Naive thymus-derived CD4-positive, alpha-beta T cell (primary cell): ENCODE data around the gene RTP2. TPM values are rescaled to one million over a fixed set of nuclear protein-coding genes. Genes with fewer than 3 reads are reported as not detected.

ENCODE experiments used
- ATAC-seq: fragments of 150-1000 bp; cut with Tn5 transposase; 2 replicates; pipeline ENCODE4 v1.10.0; 2021; ENCODE audit warnings: mild to moderate bottlenecking, moderate library complexity
- CTCF ChIA-PET: fragments of 350-600 bp; sonication (Branson Sonifier 250); formaldehyde crosslinking; loops from one replicate; lab custom pipeline; 2021; ENCODE audit warnings: antibody characterized with exemption; lab: Charles Lee
- POLR2A ChIA-PET: fragments of 350-600 bp; sonication (Branson Sonifier 250); formaldehyde crosslinking; loops from one replicate; lab custom pipeline; 2021; ENCODE audit warnings: antibody characterized with exemption, inconsistent platforms; lab: Charles Lee
- DNase-seq, 9 donors: peaks; one replicate each; pipeline versions ENCODE4 v3.0.0 to v3.0.0-alpha.2; 2020 to 2022; ENCODE audit warnings: mixed read lengths in 1 of 9
- H3K27ac ChIP-seq: one replicate; pipeline ENCODE4 v1.7.0; 2013; ENCODE audit warnings: mild to moderate bottlenecking, low read depth, low read length, moderate library complexity
- H3K27me3 ChIP-seq, 2 donors: one replicate each; pipeline ENCODE4 v1.7.0; 2013; ENCODE audit warnings: low read length in 2 of 2, mild to moderate bottlenecking in 2 of 2, moderate library complexity in 2 of 2; ENCODE audit not compliant: control insufficient read depth in 2 of 2, insufficient read depth in 2 of 2
- H3K36me3 ChIP-seq, 3 experiments: 1 replicate in 2 of 3; 2 replicates in 1 of 3; pipeline ENCODE4 v1.7.0; 2013; ENCODE audit warnings: low read length in 3 of 3, mild to moderate bottlenecking in 3 of 3, moderate library complexity in 1 of 3; ENCODE audit not compliant: insufficient read depth in 3 of 3, control insufficient read depth in 2 of 3
- H3K4me1 ChIP-seq, 2 donors: one replicate each; pipeline ENCODE4 v1.7.0; 2013; ENCODE audit warnings: low read length in 2 of 2, mild to moderate bottlenecking in 2 of 2, moderate library complexity in 1 of 2; ENCODE audit not compliant: control insufficient read depth in 2 of 2, insufficient read depth in 2 of 2
- H3K4me3 ChIP-seq: 2 replicates; pipeline ENCODE4 v1.7.0; 2013; ENCODE audit warnings: mild to moderate bottlenecking, low read length
- H3K9me3 ChIP-seq, 3 experiments: 1 replicate in 2 of 3; 2 replicates in 1 of 3; pipeline ENCODE4 v1.7.0; 2013; ENCODE audit warnings: low read length in 3 of 3; ENCODE audit not compliant: control insufficient read depth in 2 of 3
- H3K27ac Mint-ChIP-seq, 9 donors: one replicate each; pipeline ENCODE4 v1.8.0; 2020 to 2022; ENCODE audit warnings: mixed read lengths in 9 of 9, mild to moderate bottlenecking in 8 of 9, moderate library complexity in 5 of 9, inconsistent platforms in 2 of 9
- H3K27me3 Mint-ChIP-seq, 5 donors: one replicate each; pipeline ENCODE4 v1.8.0; 2021 to 2022; ENCODE audit warnings: mixed read lengths in 5 of 5, mild to moderate bottlenecking in 1 of 5
- H3K36me3 Mint-ChIP-seq, 5 donors: one replicate each; pipeline ENCODE4 v1.8.0; 2020 to 2022; ENCODE audit warnings: mixed read lengths in 5 of 5, mild to moderate bottlenecking in 3 of 5, inconsistent platforms in 1 of 5
- H3K4me1 Mint-ChIP-seq, 7 donors: one replicate each; pipeline ENCODE4 v1.8.0; 2020 to 2022; ENCODE audit warnings: mixed read lengths in 7 of 7, mild to moderate bottlenecking in 3 of 7, inconsistent platforms in 1 of 7
- H3K4me3 Mint-ChIP-seq, 10 donors: one replicate each; pipeline ENCODE4 v1.8.0; 2020 to 2022; ENCODE audit warnings: mild to moderate bottlenecking in 10 of 10, mixed read lengths in 10 of 10, moderate library complexity in 6 of 10, inconsistent platforms in 2 of 10
- H3K9me3 Mint-ChIP-seq, 11 donors: one replicate each; pipeline ENCODE4 v1.8.0; 2020 to 2022; ENCODE audit warnings: mixed read lengths in 11 of 11, mild to moderate bottlenecking in 4 of 11, inconsistent platforms in 1 of 11, moderate library complexity in 1 of 11
- intact Hi-C, 2 donors: fragments of 100-400 bp; cut with micrococcal nuclease; formaldehyde crosslinking; loops; one replicate each; pipeline ENCODE4 v1.15.1; 2023
- polyA plus RNA-seq, 2 donors: library from polyadenylated mRNA; unstranded; fragments of 300-500 nt; fragmentation: Illumina TruSeq; gene quantifications; one replicate each; pipeline ENCODE4 v1.2.3, GENCODE V29; 2021
- total RNA-seq, 6 experiments: library from RNA in 5 of 6; stranded (reverse) in 5 of 6; gene quantifications; 1 replicate in 5 of 6; 2 replicates in 1 of 6; pipeline ENCODE4 v1.2.3 and lab custom pipeline; 2021 to 2026

RTP2 gene
- total and polyA plus RNA-seq, 7 experiments from 2014 or later, result not detected

- H3K4me1 ChIP-seq, result peaks cover 15 to 39% of the 10 kb centered on the region in 2 donors
- no peaks in the 10 kb centered on the region for H3K9me3 ChIP-seq
- ChIA-PET POLR2A (interaction anchor here (1.0 to 1.5 kb wide), 4 partner anchors 229 to 1003 kb away, joined by 3 to 14 read pairs (median 3); no protein-coding TSS in a partner anchor), CTCF (interaction anchor here (0.5 to 3.9 kb wide), 12 partner anchors 8 to 1466 kb away, joined by 3 to 32 read pairs (median 4); no protein-coding TSS in a partner anchor)
- H3K27me3 ChIP-seq, result no peaks in the 10 kb centered on the region
- Mint-ChIP-seq H3K4me3 (peak overlapping the region; percentile 86 to 100 (median 98)), H3K27me3 (peaks cover 0 to 16% (median 0%) of the 10 kb centered on the region in 5 donors), H3K27ac (peak overlapping the region; percentile 99 to 100 (median 100)), H3K9me3 (no peaks in the 10 kb centered on the region), H3K4me1 (peaks cover 38 to 78% (median 76%) of the 10 kb centered on the region in 7 donors), H3K36me3 (peaks cover 0 to 16% (median 0%) of the 10 kb centered on the region in 5 donors)
- peak overlapping the region; percentile 96 for H3K27ac ChIP-seq
- DNase-seq, result peak in 2 of 9 donors; percentile 16 to 24
- ATAC-seq, result no peak
- peak overlapping the region; percentile 95 for H3K4me3 ChIP-seq
- H3K36me3 ChIP-seq, result peaks cover 0 to 8% (median 0%) of the 10 kb centered on the region in 3 experiments
- intact Hi-C loops, result loop anchor here (1.0 to 10.0 kb wide), 4 partner anchors 7 to 828 kb away; no protein-coding TSS in a partner anchor
Measured at GRCh38 chr3:187746442-187747281, 44.3 kb upstream of the RTP2 start.

GRCh38 chr3:187746059-187746441 is 43.7 kb upstream of the RTP2 start:
- Histone ChIP-seq H3K36me3 (peaks cover 0 to 8% (median 0%) of the 10 kb centered on the region in 3 experiments), H3K4me1 (peaks cover 16 to 38% of the 10 kb centered on the region in 2 donors), H3K27ac (peak overlapping the region; percentile 96), H3K9me3 (no peaks in the 10 kb centered on the region), H3K27me3 (no peaks in the 10 kb centered on the region), H3K4me3 (peak overlapping the region; percentile 95)
- H3K4me3 Mint-ChIP-seq, result peak overlapping the region; percentile 86 to 100 (median 98)
- intact Hi-C loops, result loop anchor here (5.0 to 10.0 kb wide), 3 partner anchors 211 to 829 kb away; no protein-coding TSS in a partner anchor
- DNase-seq (no peak), ATAC-seq (no peak)
- H3K27ac Mint-ChIP-seq, result peak overlapping the region; percentile 99 to 100 (median 100)
- ChIA-PET POLR2A (interaction anchor here (0.7 to 1.5 kb wide), 3 partner anchors 230 to 1003 kb away, joined by 3 to 14 read pairs (median 3); no protein-coding TSS in a partner anchor), CTCF (interaction anchor here (0.5 to 3.9 kb wide), 8 partner anchors 15 to 1393 kb away, joined by 3 to 32 read pairs (median 4); no protein-coding TSS in a partner anchor)
- H3K9me3 Mint-ChIP-seq, result no peaks in the 10 kb centered on the region
- peaks cover 0 to 16% (median 0%) of the 10 kb centered on the region in 5 donors for H3K27me3 Mint-ChIP-seq
- H3K36me3 Mint-ChIP-seq, result peaks cover 0 to 15% (median 0%) of the 10 kb centered on the region in 5 donors
- peaks cover 36 to 77% (median 76%) of the 10 kb centered on the region in 7 donors for H3K4me1 Mint-ChIP-seq

GRCh38 chr3:187745201-187746058 is 43.1 kb upstream of the RTP2 start, which contains the start of gene BCL6:
BCL6 (minus strand) TSS chr3:187745468; CDS start chr3:187733693, 11,775 bp downstream.
- no peaks in the 10 kb centered on the region for H3K9me3 Mint-ChIP-seq
- Histone ChIP-seq H3K27me3 (no peaks in the 10 kb centered on the region), H3K9me3 (no peaks in the 10 kb centered on the region), H3K27ac (peak within 1 kb of the TSS; percentile 96), H3K36me3 (peaks cover 0 to 8% (median 0%) of the 10 kb centered on the region in 3 experiments), H3K4me1 (peaks cover 19 to 34% of the 10 kb centered on the region in 2 donors), H3K4me3 (peak within 1 kb of the TSS; percentile 95)
- H3K4me3 Mint-ChIP-seq, result peak within 1 kb of the TSS; percentile 86 to 100 (median 98)
- ChIA-PET POLR2A (interaction anchor here (0.7 to 1.5 kb wide), 5 partner anchors 9 to 1004 kb away, joined by 3 to 14 read pairs (median 3); no protein-coding TSS in a partner anchor), CTCF (interaction anchor here (0.5 to 3.9 kb wide), 16 partner anchors 14 to 1403 kb away, joined by 3 to 32 read pairs (median 3); no protein-coding TSS in a partner anchor)
- peaks cover 0 to 16% (median 0%) of the 10 kb centered on the region in 5 donors for H3K27me3 Mint-ChIP-seq
- DNase-seq (peak; percentile 84 to 97 (median 94)), ATAC-seq (peak; percentile 79)
- H3K36me3 Mint-ChIP-seq, result peaks cover 0 to 14% (median 0%) of the 10 kb centered on the region in 5 donors
- intact Hi-C loops, result loop anchor here (1.0 to 10.0 kb wide), 12 partner anchors 53 to 1579 kb away; partner anchors contain the start of gene LPP (in 2 of the 2)
- peaks cover 30 to 77% (median 75%) of the 10 kb centered on the region in 7 donors for H3K4me1 Mint-ChIP-seq
- H3K27ac Mint-ChIP-seq, result peak within 1 kb of the TSS; percentile 99 to 100 (median 100)

GRCh38 chr3:187744169-187745151 is 42.1 kb upstream of the RTP2 start:
- Histone ChIP-seq H3K27me3 (no peaks in the 10 kb centered on the region), H3K4me3 (peak overlapping the region; percentile 95), H3K27ac (peak overlapping the region; percentile 96), H3K36me3 (peaks cover 0 to 8% (median 0%) of the 10 kb centered on the region in 3 experiments), H3K9me3 (no peaks in the 10 kb centered on the region), H3K4me1 (peaks cover 23 to 34% of the 10 kb centered on the region in 2 donors)
- Mint-ChIP-seq H3K27me3 (peaks cover 0 to 16% (median 0%) of the 10 kb centered on the region in 5 donors), H3K9me3 (no peaks in the 10 kb centered on the region), H3K4me3 (peak overlapping the region; percentile 86 to 100 (median 98)), H3K27ac (peak overlapping the region; percentile 99 to 100 (median 100)), H3K36me3 (peaks cover 0 to 14% (median 0%) of the 10 kb centered on the region in 5 donors), H3K4me1 (peaks cover 30 to 76% (median 72%) of the 10 kb centered on the region in 7 donors)
- intact Hi-C loops, result loop anchor here (1.0 to 10.0 kb wide), 15 partner anchors 54 to 1807 kb away; partner anchors contain the start of genes LPP (in 2 of the 2) and TRA2B (in 1 of the 2)
- POLR2A ChIA-PET, result interaction anchor here (0.6 to 1.5 kb wide), 7 partner anchors 8 to 1005 kb away, joined by 3 to 14 read pairs (median 3); no protein-coding TSS in a partner anchor
- CTCF ChIA-PET, result interaction anchor here (0.5 to 3.9 kb wide), 11 partner anchors 167 to 1404 kb away, joined by 3 to 42 read pairs (median 3); no protein-coding TSS in a partner anchor
- peak; percentile 10 for ATAC-seq
- DNase-seq, result peak in 8 of 9 donors; percentile 34 to 53 (median 47)
